Placental epithelial cell (primary cell): ENCODE measurements around the gene C18orf54. TPM values are rescaled to one million over a fixed set of nuclear protein-coding genes. Genes with fewer than 3 reads are reported as not detected.

Source experiments
- small RNA-seq: library from RNA; depleted of rRNA; stranded (forward); fragments of <200 nt; gene quantifications from one replicate; pipeline ENCODE3, GENCODE V24; 2012
- total RNA-seq: library from RNA; depleted of rRNA; stranded (reverse); fragments of >200 nt; gene quantifications from 2 replicates; pipeline ENCODE4 v1.2.3, GENCODE V29; 2012

The C18orf54 gene
- 2.0 TPM in 2 replicates for total RNA-seq

GRCh38 chr18:54357660-54358494, at the start of gene C18orf54, which contains the start of gene STARD6:
C18orf54 (plus strand) TSS chr18:54357906; CDS start chr18:54360573, 2,667 bp downstream.
STARD6 (minus strand) TSS chr18:54357858; CDS start chr18:54354573, 3,285 bp downstream.

Small RNA genes lying within 50 kb of the gene (small RNA-seq; reads per million reads assigned to genes)
- not detected for gene SNRPGP2

Other genes with a start within 250 kb of the C18orf54 start
- 26.8 and 31.4 TPM in 2 replicates for gene MBD2, start 133.2 kb upstream of the C18orf54 start, total RNA-seq
- gene POLI, start 88.4 kb upstream of the C18orf54 start, total RNA-seq: 25.3 and 54.2 TPM in 2 replicates
- not detected in 2 replicates for gene STARD6, start within 50 bp of the C18orf54 start, total RNA-seq
- gene DYNAP, start 233.3 kb downstream of the C18orf54 start, total RNA-seq: not detected in 2 replicates